H1 (cell line): ENCODE results near the gene CASP4. TPM values are rescaled to one million over a fixed set of nuclear protein-coding genes. Genes with fewer than 3 reads are reported as not detected.

Experiments
- CTCF ChIA-PET: fragments of 300-600 bp; sonication (Branson Sonifier 250); formaldehyde crosslinking; loops from one replicate; lab custom pipeline; 2021; ENCODE audit not compliant: partially characterized antibody; lab: Charles Lee
- POLR2A ChIA-PET: fragments of 300-600 bp; sonication (Branson Sonifier 250); formaldehyde crosslinking; loops from one replicate; lab custom pipeline; 2021; ENCODE audit warnings: inconsistent platforms; ENCODE audit not compliant: partially characterized antibody; lab: Charles Lee
- DNase-seq, 2 experiments: peaks; one replicate each; pipeline versions ENCODE4 v3.0.0 to v3.0.0-alpha.2; 2010 to 2022; ENCODE audit warnings: low spot score in 2 of 2, low read depth in 1 of 2, mixed read lengths in 1 of 2
- FAIRE-seq: peaks from 2 replicates; lab custom pipeline; 2011; peaks lifted over from hg19 to GRCh38; lab: Jason Lieb, UNC
- H2AFZ ChIP-seq: 2 replicates; pipeline ENCODE4 v1.8.1; 2012; ENCODE audit warnings: low read length, inconsistent platforms
- H2AK5ac ChIP-seq: 2 replicates; pipeline ENCODE4 v1.6.1; 2013; ENCODE audit warnings: low read depth, low read length
- H2BK120ac ChIP-seq: replicated peaks from 2 replicates; pipeline ENCODE3; 2013; ENCODE audit warnings: low read depth, low read length, inconsistent platforms
- H2BK12ac ChIP-seq: 2 replicates; pipeline ENCODE4 v1.6.1; 2013; ENCODE audit warnings: low read depth, low read length
- H2BK15ac ChIP-seq: 2 replicates; pipeline ENCODE4 v1.6.1; 2013; ENCODE audit warnings: low read length
- H2BK20ac ChIP-seq: 2 replicates; pipeline ENCODE4 v1.6.1; 2013; ENCODE audit warnings: low read length
- H2BK5ac ChIP-seq: 2 replicates; pipeline ENCODE4 v1.6.1; 2013; ENCODE audit warnings: low read depth, low read length
- H3K14ac ChIP-seq: 2 replicates; pipeline ENCODE4 v1.6.1; 2013; ENCODE audit warnings: inconsistent platforms; ENCODE audit not compliant: insufficient read length
- H3K18ac ChIP-seq: 2 replicates; pipeline ENCODE4 v1.6.1; 2013; ENCODE audit warnings: low read length; ENCODE audit errors: extremely low read depth
- H3K23ac ChIP-seq: 2 replicates; pipeline ENCODE4 v1.6.1; 2013; ENCODE audit warnings: inconsistent platforms; ENCODE audit not compliant: insufficient read length
- H3K23me2 ChIP-seq: 2 replicates; pipeline ENCODE4 v1.6.1; 2013; ENCODE audit warnings: low read depth, low read length
- H3K27ac ChIP-seq: 2 replicates; pipeline ENCODE4 v1.6.1; 2011; ENCODE audit warnings: low read depth, low read length, inconsistent platforms
- H3K27me3 ChIP-seq, 4 experiments: replicated peaks in 1 of 4; 1 replicate in 1 of 4; 2 replicates in 3 of 4; pipeline versions ENCODE4 v1.6.1 to v1.8.1; 2011 to 2013; ENCODE audit warnings: low read length in 3 of 4, mild to moderate bottlenecking in 3 of 4, inconsistent platforms in 2 of 4, mixed read lengths in 2 of 4, moderate library complexity in 1 of 4; ENCODE audit not compliant: control insufficient read depth in 3 of 4, insufficient read depth in 3 of 4; ENCODE audit errors: extremely low read depth in 1 of 4
- H3K36me3 ChIP-seq, 4 experiments: 2 replicates each; pipeline versions ENCODE4 v1.6.1 to v1.8.1; 2011 to 2013; ENCODE audit warnings: mild to moderate bottlenecking in 4 of 4, low read length in 3 of 4, moderate library complexity in 2 of 4, control low read depth in 1 of 4, inconsistent platforms in 1 of 4; ENCODE audit not compliant: insufficient read depth in 4 of 4, control insufficient read depth in 2 of 4
- H3K4ac ChIP-seq: replicated peaks from 2 replicates; pipeline ENCODE3; 2013; ENCODE audit warnings: low read length, low read depth, mixed read lengths, inconsistent platforms; ENCODE audit not compliant: insufficient read length
- H3K4me1 ChIP-seq, 4 experiments: replicated peaks in 1 of 4; 1 replicate in 1 of 4; 2 replicates in 3 of 4; pipeline versions ENCODE4 v1.6.1 to v1.8.1; 2011 to 2013; ENCODE audit warnings: low read length in 3 of 4, inconsistent platforms in 2 of 4, mixed read lengths in 1 of 4; ENCODE audit not compliant: insufficient read depth in 4 of 4, control insufficient read depth in 3 of 4
- H3K4me2 ChIP-seq, 2 experiments: 2 replicates each; pipeline versions ENCODE4 v1.6.1 to v1.8.1; 2011 to 2013; ENCODE audit warnings: low read depth in 2 of 2, low read length in 2 of 2, control low read depth in 1 of 2, inconsistent platforms in 1 of 2, mild to moderate bottlenecking in 1 of 2; ENCODE audit not compliant: insufficient read depth in 1 of 2
- H3K4me3 ChIP-seq, 4 experiments: fragments of 200-600, 300-600 bp in 1 of 4; sonication (generic), shearing (Covaris generic), sonication (Bioruptor Twin) in 1 of 4; 2 replicates each; pipeline versions ENCODE4 v1.5.1 to v1.8.1; 2011 to 2016; ENCODE audit warnings: low read length in 4 of 4, low read depth in 3 of 4, control low read depth in 2 of 4, inconsistent platforms in 2 of 4, mild to moderate bottlenecking in 2 of 4, mixed read lengths in 1 of 4, moderate library complexity in 1 of 4; ENCODE audit not compliant: insufficient read depth in 2 of 4; ENCODE audit errors: extremely low read depth in 1 of 4
- H3K56ac ChIP-seq: replicated peaks from 2 replicates; pipeline ENCODE3; 2013; ENCODE audit warnings: low read depth, mild to moderate bottlenecking, mixed read lengths, low read length, inconsistent platforms; ENCODE audit not compliant: insufficient read length
- H3K79me1 ChIP-seq: 2 replicates; pipeline ENCODE4 v1.6.1; 2013; ENCODE audit warnings: low read depth, low read length, control low read depth
- H3K79me2 ChIP-seq, 2 experiments: 2 replicates each; pipeline versions ENCODE4 v1.6.1 to v1.8.1; 2012 to 2013; ENCODE audit warnings: low read length in 2 of 2, mild to moderate bottlenecking in 2 of 2, inconsistent platforms in 1 of 2; ENCODE audit not compliant: insufficient read depth in 2 of 2, control insufficient read depth in 1 of 2
- H3K9ac ChIP-seq, 4 experiments: replicated peaks in 1 of 4; 1 replicate in 1 of 4; 2 replicates in 3 of 4; pipeline versions ENCODE4 v1.6.1 to v1.8.1; 2011 to 2013; ENCODE audit warnings: low read depth in 3 of 4, low read length in 3 of 4, control low read depth in 2 of 4, mild to moderate bottlenecking in 2 of 4, moderate library complexity in 2 of 4, inconsistent platforms in 1 of 4; ENCODE audit errors: extremely low read depth in 1 of 4
- H3K9me3 ChIP-seq, 2 experiments: 2 replicates each; pipeline versions ENCODE4 v1.6.1 to v1.8.1; 2012 to 2013; ENCODE audit warnings: mild to moderate bottlenecking in 2 of 2, moderate library complexity in 2 of 2, control low read depth in 1 of 2, inconsistent platforms in 1 of 2, low read depth in 1 of 2, low read length in 1 of 2, mixed read lengths in 1 of 2; ENCODE audit not compliant: insufficient read depth in 2 of 2
- H4K20me1 ChIP-seq, 2 experiments: replicated peaks in 1 of 2; 2 replicates each; pipeline versions ENCODE3 to v1.8.1; 2011 to 2013; ENCODE audit warnings: inconsistent platforms in 2 of 2, low read length in 2 of 2, mild to moderate bottlenecking in 1 of 2; ENCODE audit not compliant: insufficient read depth in 2 of 2, control insufficient read depth in 1 of 2
- H4K5ac ChIP-seq: 2 replicates; pipeline ENCODE4 v1.6.1; 2013; ENCODE audit warnings: low read length, low read depth, mixed read lengths, inconsistent platforms; ENCODE audit not compliant: insufficient read length
- H4K8ac ChIP-seq: 2 replicates; pipeline ENCODE4 v1.8.0; 2013; ENCODE audit warnings: mild to moderate bottlenecking, moderate library complexity, low read length, inconsistent platforms; ENCODE audit not compliant: insufficient read depth; ENCODE audit errors: extremely low read depth
- H4K91ac ChIP-seq: replicated peaks from 2 replicates; pipeline ENCODE3; 2013; ENCODE audit warnings: low read length, mixed read lengths, inconsistent platforms; ENCODE audit not compliant: insufficient read length
- CBX8 ChIP-seq: fragments of 300-800, 300-1000 bp; sonication (generic); IDR thresholded peaks from 2 replicates; pipeline ENCODE4 v1.7.1; 2016; ENCODE audit warnings: low read depth, low read length, borderline replicate concordance
- CTBP2 ChIP-seq: IDR thresholded peaks from 2 replicates; pipeline ENCODE4 v1.7.0; 2011; ENCODE audit warnings: borderline replicate concordance, mild to moderate bottlenecking, moderate library complexity, mixed read lengths, low read length; ENCODE audit not compliant: insufficient read depth, insufficient read length
- FOSL1 ChIP-seq: IDR thresholded peaks from 2 replicates; pipeline ENCODE4 v1.6.1; 2011; ENCODE audit warnings: mild to moderate bottlenecking, low read depth, low read length, moderate library complexity; ENCODE audit not compliant: insufficient read depth
- HDAC2 ChIP-seq, 2 experiments: fragments of 300-600 bp in 1 of 2; sonication (generic) in 1 of 2; IDR thresholded peaks; 2 replicates each; pipeline ENCODE4 v1.6.1; 2011 to 2012; ENCODE audit warnings: low read depth in 2 of 2, low read length in 2 of 2, mild to moderate bottlenecking in 2 of 2, moderate library complexity in 2 of 2, borderline replicate concordance in 1 of 2, inconsistent platforms in 1 of 2
- HDAC6 ChIP-seq: IDR thresholded peaks from one replicate; pipeline ENCODE4 v1.7.1; 2012; ENCODE audit warnings: low read depth, mild to moderate bottlenecking, inconsistent platforms, low read length, moderate library complexity
- PHF8 ChIP-seq: fragments of 200-600 bp; sonication (generic); conservative IDR thresholded peaks from 2 replicates; pipeline ENCODE4 v1.7.1; 2012; ENCODE audit warnings: low read depth, mild to moderate bottlenecking, inconsistent platforms, low read length, moderate library complexity
- SIN3A ChIP-seq, 2 experiments: IDR thresholded peaks in 1 of 2; conservative IDR thresholded peaks in 1 of 2; 2 replicates each; pipeline ENCODE4 v1.6.1; 2011 to 2012; ENCODE audit warnings: low read length in 2 of 2, improper control_type of control experiment in 1 of 2, low read depth in 1 of 2, mild to moderate bottlenecking in 1 of 2
- TAF1 ChIP-seq: IDR thresholded peaks from 2 replicates; pipeline ENCODE4 v1.6.1; 2011; ENCODE audit warnings: mild to moderate bottlenecking, low read depth, low read length
- TEAD4 ChIP-seq: IDR thresholded peaks from 2 replicates; pipeline ENCODE4 v1.6.1; 2012; ENCODE audit warnings: low read depth, low read length, inconsistent platforms, mixed read lengths
- whole genome bisulfite sequencing, 2 experiments: shearing (Covaris generic) in 1 of 2; methylation state at CpG; one replicate each; pipeline versions ENCODE4 v1.1.6 to v1.1.7; 2013 to 2015; ENCODE audit warnings: low lambda C conversion rate in 2 of 2, mixed read lengths in 2 of 2, inconsistent platforms in 1 of 2, low coverage in 1 of 2, missing lambda C conversion rate in 1 of 2; ENCODE audit not compliant: insufficient replicate concordance in 2 of 2, insufficient coverage in 1 of 2, insufficient read length in 1 of 2; ENCODE audit errors: extremely low coverage in 1 of 2, missing lambda C conversion rate in 1 of 2; 5-methylcytosine and 5-hydroxymethylcytosine counted together
- polyA plus RNA-seq, 7 experiments: library from polyadenylated mRNA; depleted of rRNA in 3 of 7; stranded (reverse) in 5 of 7; unstranded in 2 of 7; fragments of >200 nt in 5 of 7; fragments of 200-250 nt in 2 of 7; gene quantifications; 1 replicate in 5 of 7; 2 replicates in 1 of 7; 4 replicates in 1 of 7; pipeline versions ENCODE4 v1.2.1 to v1.2.3, GENCODE V29; 2011 to 2013; ENCODE audit warnings: missing spikeins in 2 of 7, mixed read lengths in 2 of 7
- total RNA-seq: library from RNA; stranded (reverse); fragmentation: NEBNext Ultra II Directional; extraction: Animal tissue kit (Norgen Biotek cat#: 25700); gene quantifications from 2 replicates; pipeline ENCODE4 v1.2.1, GENCODE V29; 2021

CASP4 gene
- total and polyA plus RNA-seq, 2 of the 8 experiments (the other 6 are each of a cell fraction or from before 2014, with no cell fraction given): 0.09 TPM; not detected in 1

- ChIA-PET POLR2A (no interaction called here), CTCF (interaction anchor here (1.5 to 2.4 kb wide), 2 partner anchors 14 to 53 kb away, joined by 3 to 9 read pairs; no protein-coding TSS in a partner anchor)
- Histone ChIP-seq H3K79me2 (no peaks in the 10 kb centered on the region), H3K36me3 (no peaks in the 10 kb centered on the region), H4K91ac (no peak overlapping the region), H2BK15ac (no peak overlapping the region), H3K23ac (no peak overlapping the region), H3K4me2 (no peak overlapping the region), H2BK5ac (no peak overlapping the region), H3K4me3 (no peak overlapping the region), H4K5ac (no peak overlapping the region), H2BK12ac (no peak overlapping the region), H4K20me1 (no peaks in the 10 kb centered on the region), H3K27me3 (no peaks in the 10 kb centered on the region), H3K27ac (no peak overlapping the region), H3K56ac (no peak overlapping the region), H4K8ac (no peak overlapping the region), H3K4ac (no peak overlapping the region), H3K9ac (no peak overlapping the region), H2AFZ (no peak overlapping the region), H2BK20ac (no peak overlapping the region), H3K9me3 (no peaks in the 10 kb centered on the region), H3K79me1 (no peaks in the 10 kb centered on the region), H3K23me2 (no peaks in the 10 kb centered on the region), H3K18ac (no peak overlapping the region), H2AK5ac (no peak overlapping the region), H3K14ac (no peak overlapping the region), H2BK120ac (no peak overlapping the region), H3K4me1 (peaks cover 0 to 5% (median 4%) of the 10 kb centered on the region in 4 experiments; a peak in 4 of 7 replicates)
- DNase-seq: no peak
- FAIRE-seq: no peak
- TF ChIP-seq HDAC6 (no peak), TEAD4 (no peak), CTBP2 (no peak), SIN3A (conservative IDR thresholded peaks at IDR 0.05 in 1 of 2, IDR thresholded peaks at IDR 0.05 in 1 of 2; ENCODE audit: low read depth in 1 of 2, low read length in 2 of 2) (no peak), TAF1 (no peak), CBX8 (no peak), PHF8 (no peak), HDAC2 (IDR thresholded peaks at IDR 0.05; ENCODE audit: borderline replicate concordance in 1 of 2, low read depth in 2 of 2, low read length in 2 of 2) (no peak), FOSL1 (no peak)
- 83% methylated on average over 1 of the region's 1 CpG; no CpG with 5 or more reads in 1 of the 2 experiments for WGBS, 2 experiments
Observed at GRCh38 chr11:104893876-104894275, 74.5 kb downstream of the CASP4 start.
